ENCODE data around the gene IGF1. TPM values are rescaled to one million over a fixed set of nuclear protein-coding genes. Genes with fewer than 3 reads are reported as not detected.

The IGF1 gene
- polyA plus RNA-seq = 100 to 1,000 TPM in 1 of 3 donors, 10 to 100 TPM in 2; 11.0 to 139 (median 94.8) TPM

DNA sequence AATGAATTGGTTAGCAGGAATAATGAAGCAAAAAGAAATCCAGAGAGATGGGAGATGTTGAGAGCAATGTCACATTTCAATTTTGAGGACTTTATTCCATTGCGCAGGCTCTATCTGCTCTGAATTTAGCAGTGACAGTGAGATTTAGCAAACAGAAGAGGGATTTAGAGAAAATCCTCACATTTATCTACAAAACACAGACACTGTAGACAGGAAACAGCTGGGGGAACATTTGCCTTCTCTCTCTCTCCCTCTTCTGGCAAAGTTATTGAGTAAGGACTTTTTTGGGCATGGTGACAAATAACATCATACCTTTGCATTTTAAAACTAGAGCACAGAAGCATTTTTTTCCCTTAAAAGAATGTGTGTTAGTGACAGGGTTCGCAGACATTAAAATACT is at the start of gene IGF1:
Gene IGF1 (minus strand): TSS at position 158 of the 400 bp plus-strand sequence. CDS start 182 bp downstream, outside the sequence.
- 3 to 35% (median 14%) methylated on average over 2 of the region's 2 CpGs for WGBS, 3 donors
- H3K27ac ChIP-seq (ENCODE audit: low read depth, low read length) = no peak within 1 kb of the TSS

DNA sequence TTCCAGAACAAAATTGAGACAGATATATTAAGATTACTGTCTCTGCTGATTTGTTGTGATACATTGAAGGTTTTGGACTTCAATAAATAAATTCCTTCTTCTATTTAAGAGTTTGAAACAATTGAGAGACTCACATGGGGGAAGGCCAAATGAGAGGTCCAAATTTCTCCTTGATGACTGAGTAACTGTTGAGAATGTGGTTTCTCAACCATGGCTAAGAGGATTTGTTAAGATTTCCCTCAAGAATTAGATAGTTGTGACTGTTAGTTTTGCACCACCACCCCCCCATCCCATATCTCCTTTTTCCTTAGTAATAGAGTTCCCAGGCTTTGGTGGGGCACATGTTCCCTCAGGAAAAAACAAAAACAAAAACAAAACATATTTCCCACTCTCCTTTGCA is 47.7 kb upstream of the IGF1 start:
- H3K27ac ChIP-seq (ENCODE audit: low read depth, low read length) = no peak overlapping the region

- 75 to 78% (median 76%) methylated on average over 8 of the region's 8 CpGs for WGBS, 3 donors
These were observed 46.9 kb upstream of the IGF1 start for GRCh38 chr12:102527171-102527720.

DNA sequence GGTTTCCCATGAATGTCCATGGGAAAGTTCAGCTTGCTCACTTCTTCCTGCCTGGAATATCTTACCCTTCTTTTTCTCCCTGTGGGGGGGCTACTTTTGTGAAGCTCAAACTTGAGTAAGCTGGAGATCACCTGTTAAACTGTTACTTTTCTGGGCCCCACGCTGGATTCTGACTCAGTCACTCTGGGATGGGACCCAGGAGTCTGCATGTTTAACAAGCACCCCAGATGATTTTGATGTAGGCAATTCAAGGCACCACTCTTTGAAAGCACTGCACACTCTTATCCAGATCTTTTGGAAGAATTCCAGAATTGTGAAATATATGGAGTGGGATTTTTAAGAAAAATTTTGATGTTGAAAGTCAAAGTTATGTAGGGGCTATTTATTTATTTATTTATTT is 46.3 kb upstream of the IGF1 start:
- 50 to 83% (median 70%) methylated on average over 1 of the region's 1 CpG for WGBS, 3 donors
- H3K27ac ChIP-seq (ENCODE audit: low read depth, low read length) = no peak overlapping the region

More at GRCh38 chr12:102527171-102527720, 46.9 kb upstream of the IGF1 start:
- no peak overlapping the region for H3K27ac ChIP-seq (ENCODE audit: low read depth, low read length)

GRCh38 chr12:102522768-102523167 is 42.4 kb upstream of the IGF1 start:
- 51 to 90% (median 84%) methylated on average over 4 of the region's 4 CpGs for WGBS, 3 donors
- H3K27ac ChIP-seq (ENCODE audit: low read depth, low read length) = no peak overlapping the region

DNA sequence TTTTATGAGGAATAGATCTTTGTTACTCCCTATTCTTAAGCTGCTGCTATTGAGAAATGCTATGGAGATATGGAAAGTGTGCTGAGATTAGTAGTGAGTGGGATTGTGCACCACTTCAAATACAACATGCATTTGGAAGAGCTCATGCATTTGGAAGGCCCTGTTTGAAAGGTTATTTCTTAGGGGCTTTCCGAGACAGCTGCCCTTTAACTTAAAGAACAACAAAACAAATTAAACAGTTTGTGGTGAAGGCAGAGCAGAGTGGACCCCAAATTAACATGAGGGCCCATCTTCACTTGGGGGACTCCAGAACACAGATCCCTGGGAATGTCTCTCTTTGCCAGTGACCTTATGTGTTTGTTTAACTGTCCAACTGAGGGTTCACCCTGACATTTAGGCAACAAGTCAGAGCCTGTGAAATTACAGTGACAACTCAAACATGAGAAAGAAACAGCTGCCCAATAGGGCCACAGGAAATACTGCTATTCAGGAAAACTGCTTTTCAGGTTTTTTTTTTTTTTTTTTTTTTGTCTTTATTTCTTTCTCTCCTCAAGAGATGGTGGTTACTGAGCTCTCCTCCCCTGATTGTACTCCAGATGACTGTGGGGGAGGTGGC is 41.4 kb upstream of the IGF1 start:
- WGBS, 3 donors = 84 to 93% (median 91%) methylated on average over 1 of the region's 1 CpG

DNA sequence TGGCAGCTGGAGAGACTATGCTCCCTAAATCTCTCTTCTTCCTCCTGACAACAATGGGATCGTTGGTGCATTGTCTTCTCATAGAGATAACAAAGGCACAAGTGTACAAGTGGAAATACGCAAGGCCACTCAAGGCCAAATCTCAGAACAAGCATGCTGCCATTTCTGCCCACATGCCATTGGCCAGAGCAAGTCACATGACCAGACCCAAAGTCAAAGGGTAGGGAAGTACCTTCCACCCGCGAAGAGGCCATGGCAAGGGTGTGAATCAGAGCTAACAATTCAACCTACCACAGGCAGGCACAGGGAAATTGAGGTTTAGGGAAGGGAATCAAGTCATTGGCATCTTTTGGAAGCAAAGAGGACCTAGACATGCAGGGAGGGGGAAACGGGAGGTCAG is 38.5 kb upstream of the IGF1 start:
- H3K27ac ChIP-seq (ENCODE audit: low read depth, low read length) = no peak overlapping the region
- 65 to 88% (median 85%) methylated on average over 5 of the region's 5 CpGs for WGBS, 3 donors

More for the DNA sequence above, 41.4 kb upstream of the IGF1 start:
- H3K27ac ChIP-seq (ENCODE audit: low read depth, low read length) = no peak overlapping the region

DNA sequence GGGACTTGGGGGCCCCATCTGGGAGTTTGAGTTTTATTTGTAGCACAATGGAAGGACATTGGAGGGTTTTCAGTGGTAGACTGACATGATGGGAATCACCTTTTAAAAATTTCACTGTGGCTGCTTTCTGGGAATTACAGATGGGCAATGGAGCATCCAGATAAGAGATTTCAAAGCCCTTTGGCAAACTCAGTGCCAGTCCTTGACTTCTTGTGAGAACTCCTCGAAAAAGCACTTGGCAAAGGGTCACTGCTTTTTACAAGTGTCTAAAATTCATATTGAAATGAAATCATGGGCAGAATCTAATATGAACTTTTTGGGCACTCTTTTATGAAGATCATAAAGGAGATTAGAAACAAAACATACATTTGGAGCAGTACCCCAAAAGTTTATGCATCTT is 34.3 kb upstream of the IGF1 start:
- 70 to 85% (median 75%) methylated on average over 1 of the region's 1 CpG for WGBS, 3 donors

DNA sequence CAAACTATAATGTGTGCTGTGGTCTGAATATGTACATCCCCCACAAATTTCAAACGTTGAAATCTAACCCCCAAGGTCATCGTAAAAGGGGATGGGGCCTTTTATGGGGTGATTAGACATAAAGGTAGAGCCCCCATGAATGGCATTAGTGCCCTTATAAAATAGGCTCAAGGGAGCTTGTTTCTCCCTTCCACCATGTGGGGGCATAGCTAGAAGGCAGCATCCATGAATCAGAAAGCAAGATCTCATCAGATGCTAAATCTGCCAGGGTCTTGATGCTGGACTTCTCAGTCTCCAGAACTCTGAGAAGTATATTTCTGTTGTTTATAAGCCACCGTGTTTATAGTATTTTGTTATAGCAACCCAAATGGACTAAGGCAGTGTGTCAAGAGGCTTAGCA is 33.4 kb upstream of the IGF1 start:
- WGBS, 3 donors = 68 to 75% (median 75%) methylated on average over 3 of the region's 3 CpGs

More for the DNA sequence above, 34.3 kb upstream of the IGF1 start:
- no peak overlapping the region for H3K27ac ChIP-seq (ENCODE audit: low read depth, low read length)

DNA sequence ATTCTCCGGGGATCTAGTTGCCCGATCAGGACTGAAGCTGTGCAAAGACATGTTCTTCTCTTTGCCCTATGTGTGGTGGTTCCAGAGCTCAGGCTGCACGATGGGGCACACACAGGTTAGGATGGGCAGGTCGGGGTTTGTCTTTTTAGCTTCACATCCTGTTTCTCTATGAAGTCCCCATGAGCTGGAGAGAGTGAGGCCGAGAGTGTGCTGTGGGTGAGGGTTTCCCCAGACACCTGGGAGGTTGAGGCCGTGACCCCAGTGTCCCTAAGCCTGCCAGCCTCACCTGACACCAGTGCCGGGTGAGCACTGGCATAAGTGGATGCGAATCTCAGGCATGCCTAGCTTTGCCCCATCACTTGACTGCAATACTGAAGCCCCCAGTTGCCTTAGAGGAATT is 32.9 kb upstream of the IGF1 start:
- H3K27ac ChIP-seq (ENCODE audit: low read depth, low read length) = no peak overlapping the region
- WGBS, 3 donors = 70 to 76% (median 74%) methylated on average over 8 of the region's 8 CpGs

More for the DNA sequence above, 33.4 kb upstream of the IGF1 start:
- H3K27ac ChIP-seq (ENCODE audit: low read depth, low read length) = no peak overlapping the region

DNA sequence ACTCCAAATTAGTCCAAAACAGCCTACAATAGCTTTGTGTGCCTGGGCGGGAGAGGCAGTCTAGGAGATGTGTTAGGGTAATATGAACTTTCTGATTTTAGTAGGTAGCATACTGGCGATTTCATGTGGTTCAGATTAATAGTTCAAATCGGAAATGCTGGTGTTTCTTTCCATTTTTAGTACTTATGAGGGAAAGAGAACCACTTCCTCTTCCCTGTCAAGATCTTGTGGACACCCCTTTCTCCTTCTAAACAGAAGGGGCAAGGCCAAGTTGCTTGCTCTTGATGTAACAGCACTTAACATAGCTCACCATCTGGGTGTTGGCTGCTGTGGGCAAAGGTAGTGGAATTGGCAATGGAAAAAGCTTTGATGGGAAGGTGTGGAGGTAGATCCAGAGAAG is 32.2 kb upstream of the IGF1 start:
- 53 to 81% (median 55%) methylated on average over 3 of the region's 3 CpGs for WGBS, 3 donors
- no peak overlapping the region for H3K27ac ChIP-seq (ENCODE audit: low read depth, low read length)

GRCh38 chr12:102511575-102511974 is 31.2 kb upstream of the IGF1 start:
- WGBS, 3 donors = 24 to 66% (median 64%) methylated on average over 2 of the region's 2 CpGs
- no peak overlapping the region for H3K27ac ChIP-seq (ENCODE audit: low read depth, low read length)

GRCh38 chr12:102510463-102510862 is 30.1 kb upstream of the IGF1 start:
- WGBS, 3 donors = 45 to 56% (median 51%) methylated on average over 3 of the region's 3 CpGs
- H3K27ac ChIP-seq (ENCODE audit: low read depth, low read length) = no peak overlapping the region

- H3K27ac ChIP-seq (ENCODE audit: low read depth, low read length) = no peak overlapping the region
- WGBS, 3 donors = 64 to 88% (median 79%) methylated on average over 1 of the region's 1 CpG
These were observed 29.7 kb upstream of the IGF1 start for GRCh38 chr12:102510031-102510430.

DNA sequence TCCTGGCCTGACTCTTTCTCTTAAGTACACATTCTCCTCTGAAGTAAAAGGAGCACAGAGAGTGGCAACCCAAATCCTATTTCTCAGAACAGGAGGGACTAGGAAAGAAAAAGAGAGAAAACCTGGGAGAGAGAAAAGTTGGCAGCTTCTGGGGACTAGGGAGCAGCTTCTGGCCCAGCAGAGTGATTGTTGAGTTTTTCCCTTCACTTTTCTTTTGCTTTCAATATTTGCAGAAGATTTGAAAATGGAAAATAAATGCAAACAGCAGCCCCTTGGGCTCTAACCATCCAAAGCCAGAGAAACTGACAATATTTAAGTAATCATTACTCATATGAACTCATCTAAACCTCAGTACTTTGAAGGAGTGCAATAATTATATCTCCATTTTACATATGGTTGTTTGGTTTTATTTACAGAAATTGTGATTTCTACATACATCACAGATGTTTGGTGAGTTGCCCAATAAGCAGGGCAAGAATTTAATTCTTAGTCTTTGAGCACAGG is 28.8 kb upstream of the IGF1 start:
- H3K27ac ChIP-seq (ENCODE audit: low read depth, low read length) = no peak overlapping the region

- no peak overlapping the region for H3K27ac ChIP-seq (ENCODE audit: low read depth, low read length)
These were observed 27.7 kb upstream of the IGF1 start for GRCh38 chr12:102508052-102508451.

DNA sequence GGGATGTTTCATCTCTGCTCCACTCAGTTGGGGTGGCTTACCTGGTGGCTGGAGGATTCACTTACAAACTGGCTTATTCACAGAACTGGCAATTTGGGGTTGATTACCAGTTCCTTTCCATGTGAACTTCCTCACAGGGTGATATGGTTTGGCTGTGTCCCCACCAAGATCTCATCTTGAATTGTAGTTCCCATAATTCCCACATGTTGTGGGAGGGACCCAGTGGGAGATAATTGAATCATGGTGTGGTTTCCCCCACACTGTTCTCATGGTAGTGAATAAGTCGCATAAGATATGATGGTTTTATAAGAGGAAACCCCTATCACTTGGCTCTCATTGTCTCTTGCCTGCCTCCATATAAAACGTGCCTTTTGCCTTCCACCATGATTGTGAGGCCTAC is 26.9 kb upstream of the IGF1 start:
- no peak overlapping the region for H3K27ac ChIP-seq (ENCODE audit: low read depth, low read length)
- 0 to 2% (median 0%) methylated on average over 2 of the region's 2 CpGs for WGBS, 3 donors

DNA sequence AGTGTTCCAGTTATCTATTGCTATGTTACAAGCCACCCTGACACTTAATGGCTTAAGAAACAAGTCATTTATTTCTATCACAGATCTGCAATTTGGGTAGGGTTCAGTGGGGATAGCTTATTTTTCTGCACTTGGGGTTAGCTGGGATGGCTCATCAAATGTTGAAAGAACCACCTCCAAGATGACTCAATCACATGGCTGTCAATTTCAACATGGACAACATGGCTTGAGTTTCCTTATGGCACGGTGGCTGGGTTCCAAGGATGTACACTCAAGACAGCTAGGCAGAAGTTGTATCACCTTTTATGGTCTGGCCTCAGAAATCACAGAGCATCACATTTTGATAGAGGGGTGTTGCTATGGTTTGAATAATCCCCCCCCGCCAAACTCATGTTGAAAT is 24.5 kb upstream of the IGF1 start:
- WGBS, 3 donors = 75 to 97% (median 82%) methylated on average over 2 of the region's 2 CpGs
- no peak overlapping the region for H3K27ac ChIP-seq (ENCODE audit: low read depth, low read length)

- 69 to 76% (median 71%) methylated on average over 2 of the region's 2 CpGs for WGBS, 3 donors
- no peak overlapping the region for H3K27ac ChIP-seq (ENCODE audit: low read depth, low read length)
These were observed 23.9 kb upstream of the IGF1 start for GRCh38 chr12:102504280-102504679.

GRCh38 chr12:102503831-102504230 is 23.5 kb upstream of the IGF1 start:
- H3K27ac ChIP-seq (ENCODE audit: low read depth, low read length) = no peak overlapping the region
- 0 to 2% (median 0%) methylated on average over 1 of the region's 1 CpG for WGBS, 3 donors
